NT2/D1 (cell line): ENCODE measurements around the gene CDH8.

Source experiments
- SUZ12 ChIP-seq: IDR thresholded peaks from 2 replicates; pipeline ENCODE4 v1.6.1; 2011; ENCODE audit not compliant: insufficient read length, insufficient read depth; ENCODE audit errors: extremely low read depth
- ZNF274 ChIP-seq: IDR thresholded peaks from 2 replicates; pipeline ENCODE4 v1.6.1; 2011; ENCODE audit warnings: mild to moderate bottlenecking, low read depth, low read length

GRCh38 chr16:61969077-61969382 lies 67.2 kb downstream of the CDH8 start:
- TF ChIP-seq SUZ12, result no peak
- no peak for TF ChIP-seq ZNF274
